HG03064 (cell line): ENCODE measurements around the gene LIMK1.

Experiments
- ATAC-seq: cut with Tn5 transposase; IDR thresholded peaks from one replicate; pipeline ENCODE4 v1.9.1; 2021; ENCODE audit warnings: low read depth; ENCODE audit not compliant: unreplicated experiment

LIMK1 gene

GRCh38 chr7:74053589-74054186 lies 29.9 kb upstream of the LIMK1 start:
- no peak for ATAC-seq

GRCh38 chr7:74056096-74056915 lies 27.3 kb upstream of the LIMK1 start:
- no peak for ATAC-seq

GRCh38 chr7:74057216-74057925 lies 26.2 kb upstream of the LIMK1 start:
- ATAC-seq, result no peak

GRCh38 chr7:74057987-74058386 lies 25.6 kb upstream of the LIMK1 start:
- ATAC-seq, result no peak

GRCh38 chr7:74058486-74058885 lies 25.1 kb upstream of the LIMK1 start:
- ATAC-seq, result no peak

GRCh38 chr7:74059037-74059436 lies 24.6 kb upstream of the LIMK1 start:
- ATAC-seq, result no peak

GRCh38 chr7:74059681-74060588 lies 23.7 kb upstream of the LIMK1 start:
- no peak for ATAC-seq

- no peak for ATAC-seq
These were observed 21.6 kb upstream of the LIMK1 start for GRCh38 chr7:74061840-74062539.

- ATAC-seq, result no peak
These were observed 20.4 kb upstream of the LIMK1 start for GRCh38 chr7:74063223-74063641.

- no peak for ATAC-seq
These were observed 20.0 kb upstream of the LIMK1 start for GRCh38 chr7:74063646-74064045.

GRCh38 chr7:74064696-74065095 lies 18.9 kb upstream of the LIMK1 start:
- ATAC-seq, result no peak

- no peak for ATAC-seq
These were observed 17.0 kb upstream of the LIMK1 start for GRCh38 chr7:74066626-74067025.

- no peak for ATAC-seq
These were observed 15.1 kb upstream of the LIMK1 start for GRCh38 chr7:74068378-74069085.

- ATAC-seq, result no peak
These were observed 14.5 kb upstream of the LIMK1 start for GRCh38 chr7:74069086-74069541.

GRCh38 chr7:74069790-74070618 lies 13.6 kb upstream of the LIMK1 start:
- no peak for ATAC-seq

- ATAC-seq, result no peak
These were observed 13.0 kb upstream of the LIMK1 start for GRCh38 chr7:74070619-74070921.

GRCh38 chr7:74071121-74071520 lies 12.5 kb upstream of the LIMK1 start:
- no peak for ATAC-seq

GRCh38 chr7:74074770-74075169 lies 8.8 kb upstream of the LIMK1 start:
- ATAC-seq, result no peak

- ATAC-seq, result no peak
These were observed 5.1 kb upstream of the LIMK1 start for GRCh38 chr7:74078461-74078860.
